Hippocampal formation (tissue), 2 donors: ENCODE data around the gene TCAP.
"Not testable (repeated sequence)": the region's sequence is repeated elsewhere in the genome, so short reads cannot be mapped to it uniquely, and the experiment has no call there.

Source experiments
- DNase-seq, 2 donors: peaks; one replicate each; lab custom pipeline; 2025; lab: John Stamatoyannopoulos, UW

Gene TCAP

DNA sequence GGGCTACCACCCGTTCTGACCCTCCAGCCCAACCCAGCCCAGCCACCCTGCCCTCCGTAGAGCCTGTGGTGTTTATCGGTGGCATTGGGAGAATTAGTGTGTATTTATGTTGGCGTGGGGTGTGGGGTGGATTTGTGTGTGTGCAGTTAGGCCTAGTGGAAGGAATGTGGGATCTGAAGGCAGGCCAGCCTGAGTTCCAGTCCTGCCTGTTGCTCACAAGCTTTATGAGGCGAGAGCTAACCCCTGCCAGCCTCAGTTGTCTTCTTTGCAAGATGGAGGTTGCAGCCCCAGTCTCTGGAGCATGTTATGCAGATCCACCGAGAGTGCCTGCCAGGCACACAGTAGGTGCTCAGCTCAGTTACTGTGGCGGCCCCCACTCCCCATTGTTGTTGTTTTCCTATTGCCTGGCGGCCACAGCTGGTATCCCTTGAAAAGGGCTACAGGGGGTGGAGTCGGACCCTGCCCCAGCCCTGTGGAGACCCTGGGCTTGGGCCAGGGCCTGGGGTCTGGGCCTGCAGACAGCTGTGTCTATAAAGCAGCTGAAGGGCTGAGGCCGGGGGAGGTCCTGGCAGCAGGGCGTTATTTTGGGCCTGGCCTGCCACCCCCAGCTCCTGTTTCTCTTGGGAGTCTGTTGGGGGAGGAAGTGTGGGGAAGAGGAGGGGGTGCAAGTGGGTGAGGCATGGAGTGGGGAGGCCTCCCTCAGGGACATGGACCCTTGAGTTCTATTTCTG, 39.8 kb downstream of the TCAP start:
- DNase-seq: no peak

DNA sequence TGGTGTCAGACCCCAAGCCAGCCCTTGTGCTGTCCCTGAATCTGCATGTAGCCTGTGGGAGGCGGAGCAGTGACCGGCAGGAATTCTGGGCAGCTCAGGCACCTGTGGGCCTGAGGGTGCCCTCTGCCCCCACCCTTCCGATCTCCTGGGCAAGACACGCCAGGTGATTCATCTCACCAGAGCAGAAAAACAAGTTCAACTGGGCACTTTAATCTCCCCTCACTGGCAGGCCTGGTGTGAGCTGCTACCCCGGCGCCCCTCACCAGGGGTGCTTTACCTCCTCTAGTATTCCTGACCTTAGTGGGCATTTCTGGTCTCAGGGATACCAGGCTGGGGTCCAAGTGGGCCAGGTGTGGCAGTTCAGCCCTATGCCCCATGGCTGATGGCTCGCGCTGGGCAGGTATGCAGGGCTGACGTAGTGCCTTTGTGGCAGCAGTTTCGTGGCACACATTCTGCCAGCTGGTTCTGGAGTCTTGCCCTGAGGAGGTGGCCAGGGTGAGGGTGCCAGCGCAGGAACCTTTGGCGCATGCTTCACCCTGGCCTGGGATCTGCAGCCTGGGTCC, 40.7 kb downstream of the TCAP start:
- no peak for DNase-seq

DNA sequence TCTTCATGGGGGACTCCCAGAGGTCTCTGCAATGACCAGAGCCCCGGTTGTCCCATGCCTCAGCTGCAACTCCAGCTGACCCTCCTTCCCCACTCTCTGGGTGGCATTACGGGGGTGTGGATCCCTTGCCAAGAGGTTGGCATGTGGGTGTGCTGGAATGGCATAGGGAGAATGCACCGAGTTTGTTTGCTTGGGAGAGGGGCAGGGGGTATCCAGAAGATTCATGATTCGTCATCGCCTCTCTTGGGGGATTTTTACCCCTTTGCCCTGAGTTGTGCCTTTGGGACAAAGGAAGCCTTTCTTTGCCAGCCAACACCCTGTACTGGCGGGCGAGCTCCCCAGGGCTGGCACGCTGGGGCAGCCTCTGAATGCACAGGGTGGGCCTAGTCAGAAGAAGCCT, 41.2 kb downstream of the TCAP start:
- no peak for DNase-seq

DNA sequence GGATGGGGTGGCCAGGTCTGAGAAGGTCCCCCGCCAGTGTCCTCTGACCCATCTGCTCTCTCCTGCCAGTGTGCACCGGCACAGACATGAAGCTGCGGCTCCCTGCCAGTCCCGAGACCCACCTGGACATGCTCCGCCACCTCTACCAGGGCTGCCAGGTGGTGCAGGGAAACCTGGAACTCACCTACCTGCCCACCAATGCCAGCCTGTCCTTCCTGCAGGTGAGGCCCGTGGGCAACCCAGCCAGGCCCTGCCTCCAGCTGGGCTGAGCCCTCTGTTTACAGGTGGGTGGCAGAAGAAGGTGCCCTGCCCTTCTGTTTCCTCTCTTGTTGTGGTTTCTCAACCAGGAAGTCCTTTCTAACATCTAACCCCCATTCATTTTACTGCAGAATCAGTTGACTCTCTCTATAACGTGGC, 41.8 kb downstream of the TCAP start:
- no peak for DNase-seq

DNA sequence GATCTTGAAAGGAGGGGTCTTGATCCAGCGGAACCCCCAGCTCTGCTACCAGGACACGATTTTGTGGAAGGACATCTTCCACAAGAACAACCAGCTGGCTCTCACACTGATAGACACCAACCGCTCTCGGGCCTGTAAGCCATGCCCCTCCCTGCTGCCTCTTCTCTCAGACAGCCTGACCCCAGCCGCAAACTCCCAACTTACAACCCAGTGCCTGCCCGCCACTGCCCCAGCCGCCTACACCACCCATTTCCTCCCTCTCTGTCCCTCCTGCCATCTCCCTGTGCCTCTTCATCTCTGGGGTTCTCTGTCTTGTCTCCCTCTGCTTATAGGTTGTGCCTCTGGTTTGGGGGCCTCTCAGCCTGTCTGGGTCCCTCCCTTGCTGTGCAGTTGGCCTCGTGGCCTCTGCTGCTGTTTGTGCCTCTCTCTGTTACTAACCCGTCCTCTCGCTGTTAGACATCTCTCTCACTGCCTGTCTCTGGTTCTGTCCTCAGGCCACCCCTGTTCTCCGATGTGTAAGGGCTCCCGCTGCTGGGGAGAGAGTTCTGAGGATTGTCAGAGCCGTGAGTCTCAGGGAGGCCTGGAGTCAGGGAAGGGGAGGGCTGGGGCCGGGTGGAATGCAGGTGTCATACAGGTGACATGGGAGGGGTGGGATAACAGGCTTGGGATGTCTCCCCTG, 44.3 kb downstream of the TCAP start:
- DNase-seq: no peak

DNA sequence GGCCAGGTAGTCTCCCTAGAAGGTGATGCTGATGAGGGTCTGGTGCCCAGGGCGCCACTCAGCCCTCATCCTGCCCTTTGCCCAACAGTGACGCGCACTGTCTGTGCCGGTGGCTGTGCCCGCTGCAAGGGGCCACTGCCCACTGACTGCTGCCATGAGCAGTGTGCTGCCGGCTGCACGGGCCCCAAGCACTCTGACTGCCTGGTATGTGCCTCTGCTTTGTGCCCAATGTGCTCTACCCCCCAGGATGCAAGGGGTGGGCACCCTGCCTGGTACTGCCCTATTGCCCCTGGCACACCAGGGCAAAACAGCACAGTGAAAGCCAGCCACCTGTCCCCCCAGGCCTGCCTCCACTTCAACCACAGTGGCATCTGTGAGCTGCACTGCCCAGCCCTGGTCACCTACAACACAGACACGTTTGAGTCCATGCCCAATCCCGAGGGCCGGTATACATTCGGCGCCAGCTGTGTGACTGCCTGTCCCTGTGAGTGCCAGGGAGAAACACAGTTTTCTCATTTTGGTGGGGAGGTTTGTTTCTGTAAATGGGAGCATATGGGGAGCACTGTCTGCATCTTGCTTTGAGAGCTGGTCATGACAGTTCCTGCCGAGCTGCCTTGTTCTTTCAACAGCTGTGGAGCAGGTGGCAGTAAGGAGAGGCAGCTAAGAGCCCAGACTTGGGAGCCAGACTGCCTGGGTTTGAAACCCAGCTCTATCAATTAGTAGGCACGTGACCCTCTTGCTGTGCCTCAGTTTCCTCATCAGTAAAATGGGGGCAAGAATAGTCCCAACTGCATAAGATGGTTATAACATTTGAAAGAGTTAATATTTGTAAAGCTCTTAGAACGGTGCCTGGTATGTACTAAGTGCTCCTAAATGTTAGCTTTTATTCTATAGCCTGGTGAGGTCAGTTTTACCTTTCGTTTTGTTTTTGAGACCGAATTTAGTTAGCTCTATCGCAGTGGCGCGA, 45.1 kb downstream of the TCAP start:
- DNase-seq: no peak

DNA sequence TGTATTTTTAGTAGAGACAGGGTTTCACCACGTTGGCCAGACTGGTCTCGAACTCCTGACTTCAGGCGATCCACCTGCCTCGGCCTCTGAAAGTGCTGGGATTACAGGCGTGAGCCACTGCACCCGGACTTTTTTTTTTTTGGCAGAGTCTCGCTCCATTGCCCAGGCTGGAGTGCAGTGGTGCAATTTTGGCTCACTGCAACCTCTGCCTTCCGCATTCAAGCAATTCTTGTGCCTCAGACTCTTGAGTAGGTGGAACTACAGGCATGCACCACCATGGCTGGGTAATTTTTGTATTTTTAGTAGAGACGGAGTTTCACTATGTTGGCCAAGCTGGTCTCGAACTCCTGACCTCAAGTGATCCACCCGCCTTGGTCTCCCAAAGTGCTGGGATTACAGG, 45.9 kb downstream of the TCAP start:
- not testable (repeated sequence) for DNase-seq

DNA sequence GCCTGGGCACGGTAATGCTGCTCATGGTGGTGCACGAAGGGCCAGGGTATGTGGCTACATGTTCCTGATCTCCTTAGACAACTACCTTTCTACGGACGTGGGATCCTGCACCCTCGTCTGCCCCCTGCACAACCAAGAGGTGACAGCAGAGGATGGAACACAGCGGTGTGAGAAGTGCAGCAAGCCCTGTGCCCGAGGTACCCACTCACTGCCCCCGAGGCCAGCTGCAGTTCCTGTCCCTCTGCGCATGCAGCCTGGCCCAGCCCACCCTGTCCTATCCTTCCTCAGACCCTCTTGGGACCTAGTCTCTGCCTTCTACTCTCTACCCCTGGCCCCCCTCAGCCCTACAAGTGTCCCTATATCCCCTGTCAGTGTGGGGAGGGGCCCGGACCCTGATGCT, 46.7 kb downstream of the TCAP start:
- DNase-seq: no peak

DNA sequence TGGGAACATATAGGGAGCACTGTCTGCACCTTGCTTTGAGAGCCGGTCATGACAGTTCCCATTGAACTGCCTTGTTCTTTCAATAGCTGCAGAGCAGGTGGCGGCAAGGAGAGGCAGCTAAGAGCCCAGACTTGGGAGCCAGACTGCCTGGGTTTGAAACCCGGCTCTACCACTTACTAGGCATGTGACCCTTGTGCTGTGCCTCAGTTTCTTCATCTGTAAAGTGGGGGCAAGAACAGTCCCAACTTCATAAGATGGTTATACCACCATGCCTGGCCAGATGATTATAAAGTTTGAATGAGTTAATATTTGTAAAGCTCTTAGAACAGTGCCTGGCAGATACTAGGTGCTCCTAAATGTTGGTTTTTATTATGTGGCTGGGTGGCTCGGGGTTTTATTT, 49.1 kb downstream of the TCAP start:
- no peak for DNase-seq

DNA sequence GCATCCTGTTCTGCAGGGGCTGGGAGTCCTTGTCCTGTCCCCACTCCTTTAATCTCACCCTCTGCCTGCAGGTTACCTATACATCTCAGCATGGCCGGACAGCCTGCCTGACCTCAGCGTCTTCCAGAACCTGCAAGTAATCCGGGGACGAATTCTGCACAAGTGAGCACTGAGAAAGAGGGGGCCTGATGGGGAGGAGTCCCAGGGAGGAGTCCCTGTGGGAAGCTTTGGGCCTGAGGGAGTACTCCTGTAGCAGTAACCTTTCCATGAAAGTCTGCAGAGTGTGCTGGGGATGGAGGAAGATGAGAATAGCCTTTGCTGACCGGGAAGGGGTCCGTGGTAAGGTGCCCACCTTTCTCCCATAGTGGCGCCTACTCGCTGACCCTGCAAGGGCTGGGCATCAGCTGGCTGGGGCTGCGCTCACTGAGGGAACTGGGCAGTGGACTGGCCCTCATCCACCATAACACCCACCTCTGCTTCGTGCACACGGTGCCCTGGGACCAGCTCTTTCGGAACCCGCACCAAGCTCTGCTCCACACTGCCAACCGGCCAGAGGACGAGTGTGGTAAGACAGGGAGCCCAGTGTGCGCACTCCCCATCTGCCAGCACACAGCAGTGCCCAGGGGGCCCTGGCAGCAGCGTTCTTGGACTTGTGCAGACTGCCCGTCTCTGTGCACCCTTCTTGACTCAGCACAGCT, 50.4 kb downstream of the TCAP start:
- DNase-seq: no peak
